ENCODE results near the gene TAOK1. TPM values are rescaled to one million over a fixed set of nuclear protein-coding genes. Genes with fewer than 3 reads are reported as not detected.

TAOK1 gene
- total and polyA plus RNA-seq, 2 of the 13 experiments (the other 11 are each of a cell fraction or from before 2014, with no cell fraction given): 14.1 to 23.0 TPM

DNA sequence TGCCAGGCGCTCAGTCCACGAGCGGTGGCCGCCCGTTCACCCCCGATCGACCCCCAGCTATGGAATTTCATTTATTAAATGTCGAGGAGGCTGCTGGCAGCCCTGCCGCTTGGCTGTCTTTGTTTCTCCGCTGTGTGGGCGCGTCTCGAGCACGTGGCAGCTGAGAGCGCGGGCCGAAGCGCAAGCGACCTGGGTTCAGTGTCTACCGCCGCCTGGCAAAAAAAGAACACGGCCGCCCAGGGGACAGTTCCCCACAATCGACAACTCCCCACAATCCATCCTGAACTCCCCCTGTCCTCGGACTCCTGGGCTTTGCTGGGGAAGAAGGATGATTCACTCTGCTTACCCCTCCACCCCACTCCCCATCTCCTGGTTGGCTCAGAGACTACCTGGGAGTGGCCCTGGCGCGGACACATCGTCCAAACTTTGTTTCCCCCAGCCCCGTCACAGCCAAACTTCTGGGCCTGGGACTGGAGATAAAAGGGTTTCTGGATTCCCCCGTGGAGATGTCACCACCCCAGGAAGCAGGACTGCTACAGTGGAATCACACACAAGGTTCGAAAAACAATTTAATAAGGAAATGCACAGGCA lies 201.1 kb downstream of the TAOK1 start (continued):
- TF ChIP-seq, protein P1, sequence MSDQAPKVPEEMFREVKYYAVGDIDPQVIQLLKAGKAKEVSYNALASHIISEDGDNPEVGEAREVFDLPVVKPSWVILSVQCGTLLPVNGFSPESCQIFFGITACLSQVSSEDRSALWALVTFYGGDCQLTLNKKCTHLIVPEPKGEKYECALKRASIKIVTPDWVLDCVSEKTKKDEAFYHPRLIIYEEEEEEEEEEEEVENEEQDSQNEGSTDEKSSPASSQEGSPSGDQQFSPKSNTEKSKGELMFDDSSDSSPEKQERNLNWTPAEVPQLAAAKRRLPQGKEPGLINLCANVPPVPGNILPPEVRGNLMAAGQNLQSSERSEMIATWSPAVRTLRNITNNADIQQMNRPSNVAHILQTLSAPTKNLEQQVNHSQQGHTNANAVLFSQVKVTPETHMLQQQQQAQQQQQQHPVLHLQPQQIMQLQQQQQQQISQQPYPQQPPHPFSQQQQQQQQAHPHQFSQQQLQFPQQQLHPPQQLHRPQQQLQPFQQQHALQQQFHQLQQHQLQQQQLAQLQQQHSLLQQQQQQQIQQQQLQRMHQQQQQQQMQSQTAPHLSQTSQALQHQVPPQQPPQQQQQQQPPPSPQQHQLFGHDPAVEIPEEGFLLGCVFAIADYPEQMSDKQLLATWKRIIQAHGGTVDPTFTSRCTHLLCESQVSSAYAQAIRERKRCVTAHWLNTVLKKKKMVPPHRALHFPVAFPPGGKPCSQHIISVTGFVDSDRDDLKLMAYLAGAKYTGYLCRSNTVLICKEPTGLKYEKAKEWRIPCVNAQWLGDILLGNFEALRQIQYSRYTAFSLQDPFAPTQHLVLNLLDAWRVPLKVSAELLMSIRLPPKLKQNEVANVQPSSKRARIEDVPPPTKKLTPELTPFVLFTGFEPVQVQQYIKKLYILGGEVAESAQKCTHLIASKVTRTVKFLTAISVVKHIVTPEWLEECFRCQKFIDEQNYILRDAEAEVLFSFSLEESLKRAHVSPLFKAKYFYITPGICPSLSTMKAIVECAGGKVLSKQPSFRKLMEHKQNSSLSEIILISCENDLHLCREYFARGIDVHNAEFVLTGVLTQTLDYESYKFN (CRISPR knock-in tag; conservative IDR thresholded peaks at IDR 0.05): no peak
- TF ChIP-seq, protein P2, sequence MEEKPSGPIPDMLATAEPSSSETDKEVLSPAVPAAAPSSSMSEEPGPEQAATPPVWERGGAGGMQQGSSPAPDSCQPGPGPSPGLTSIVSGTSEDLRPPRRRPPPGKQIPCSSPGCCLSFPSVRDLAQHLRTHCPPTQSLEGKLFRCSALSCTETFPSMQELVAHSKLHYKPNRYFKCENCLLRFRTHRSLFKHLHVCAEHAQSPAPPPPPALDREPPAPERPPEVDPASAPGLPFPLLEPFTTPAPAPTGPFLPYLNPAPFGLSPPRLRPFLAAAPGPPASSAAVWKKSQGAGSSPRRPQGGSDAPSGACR (CRISPR knock-in tag; IDR thresholded peaks at IDR 0.05): peak; percentile 72; the same call in 1 of the 2 replicates
- TF ChIP-seq SETDB1 (CRISPR knock-in tag; IDR thresholded peaks at IDR 0.05; ENCODE audit: borderline replicate concordance): no peak
- TF ChIP-seq ZNF761 (CRISPR knock-in tag; conservative IDR thresholded peaks at IDR 0.05): no peak
- TF ChIP-seq ZNF652 (CRISPR knock-in tag; IDR thresholded peaks at IDR 0.05; ENCODE audit: borderline replicate concordance, low read depth): no peak
- peak; percentile 52; the same call in 1 of the 2 replicates for TF ChIP-seq ZNF564 (CRISPR knock-in tag; IDR thresholded peaks at IDR 0.05)
- no peak for TF ChIP-seq ZNF615 (CRISPR knock-in tag; IDR thresholded peaks at IDR 0.05; ENCODE audit: borderline replicate concordance)
- TF ChIP-seq KDM4B (CRISPR knock-in tag; IDR thresholded peaks at IDR 0.05): no peak
- no peak for TF ChIP-seq JUNB (CRISPR knock-in tag; IDR thresholded peaks at IDR 0.05; ENCODE audit: borderline replicate concordance)
- peak; percentile 79 for TF ChIP-seq ZNF879 (CRISPR knock-in tag; IDR thresholded peaks at IDR 0.05)
- TF ChIP-seq THYN1 (CRISPR knock-in tag; IDR thresholded peaks at IDR 0.05; ENCODE audit: borderline replicate concordance, low read depth): no peak
- TF ChIP-seq, protein P3, sequence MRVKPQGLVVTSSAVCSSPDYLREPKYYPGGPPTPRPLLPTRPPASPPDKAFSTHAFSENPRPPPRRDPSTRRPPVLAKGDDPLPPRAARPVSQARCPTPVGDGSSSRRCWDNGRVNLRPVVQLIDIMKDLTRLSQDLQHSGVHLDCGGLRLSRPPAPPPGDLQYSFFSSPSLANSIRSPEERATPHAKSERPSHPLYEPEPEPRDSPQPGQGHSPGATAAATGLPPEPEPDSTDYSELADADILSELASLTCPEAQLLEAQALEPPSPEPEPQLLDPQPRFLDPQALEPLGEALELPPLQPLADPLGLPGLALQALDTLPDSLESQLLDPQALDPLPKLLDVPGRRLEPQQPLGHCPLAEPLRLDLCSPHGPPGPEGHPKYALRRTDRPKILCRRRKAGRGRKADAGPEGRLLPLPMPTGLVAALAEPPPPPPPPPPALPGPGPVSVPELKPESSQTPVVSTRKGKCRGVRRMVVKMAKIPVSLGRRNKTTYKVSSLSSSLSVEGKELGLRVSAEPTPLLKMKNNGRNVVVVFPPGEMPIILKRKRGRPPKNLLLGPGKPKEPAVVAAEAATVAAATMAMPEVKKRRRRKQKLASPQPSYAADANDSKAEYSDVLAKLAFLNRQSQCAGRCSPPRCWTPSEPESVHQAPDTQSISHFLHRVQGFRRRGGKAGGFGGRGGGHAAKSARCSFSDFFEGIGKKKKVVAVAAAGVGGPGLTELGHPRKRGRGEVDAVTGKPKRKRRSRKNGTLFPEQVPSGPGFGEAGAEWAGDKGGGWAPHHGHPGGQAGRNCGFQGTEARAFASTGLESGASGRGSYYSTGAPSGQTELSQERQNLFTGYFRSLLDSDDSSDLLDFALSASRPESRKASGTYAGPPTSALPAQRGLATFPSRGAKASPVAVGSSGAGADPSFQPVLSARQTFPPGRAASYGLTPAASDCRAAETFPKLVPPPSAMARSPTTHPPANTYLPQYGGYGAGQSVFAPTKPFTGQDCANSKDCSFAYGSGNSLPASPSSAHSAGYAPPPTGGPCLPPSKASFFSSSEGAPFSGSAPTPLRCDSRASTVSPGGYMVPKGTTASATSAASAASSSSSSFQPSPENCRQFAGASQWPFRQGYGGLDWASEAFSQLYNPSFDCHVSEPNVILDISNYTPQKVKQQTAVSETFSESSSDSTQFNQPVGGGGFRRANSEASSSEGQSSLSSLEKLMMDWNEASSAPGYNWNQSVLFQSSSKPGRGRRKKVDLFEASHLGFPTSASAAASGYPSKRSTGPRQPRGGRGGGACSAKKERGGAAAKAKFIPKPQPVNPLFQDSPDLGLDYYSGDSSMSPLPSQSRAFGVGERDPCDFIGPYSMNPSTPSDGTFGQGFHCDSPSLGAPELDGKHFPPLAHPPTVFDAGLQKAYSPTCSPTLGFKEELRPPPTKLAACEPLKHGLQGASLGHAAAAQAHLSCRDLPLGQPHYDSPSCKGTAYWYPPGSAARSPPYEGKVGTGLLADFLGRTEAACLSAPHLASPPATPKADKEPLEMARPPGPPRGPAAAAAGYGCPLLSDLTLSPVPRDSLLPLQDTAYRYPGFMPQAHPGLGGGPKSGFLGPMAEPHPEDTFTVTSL (CRISPR knock-in tag; IDR thresholded peaks at IDR 0.05; ENCODE audit: borderline replicate concordance): no peak
- TF ChIP-seq ZNF510 (CRISPR knock-in tag; IDR thresholded peaks at IDR 0.05; ENCODE audit: low read depth): peak; percentile 58; the same call in 1 of the 2 replicates
- TF ChIP-seq RARG (CRISPR knock-in tag; IDR thresholded peaks at IDR 0.05; ENCODE audit: low read depth): no peak
- TF ChIP-seq, protein P4, sequence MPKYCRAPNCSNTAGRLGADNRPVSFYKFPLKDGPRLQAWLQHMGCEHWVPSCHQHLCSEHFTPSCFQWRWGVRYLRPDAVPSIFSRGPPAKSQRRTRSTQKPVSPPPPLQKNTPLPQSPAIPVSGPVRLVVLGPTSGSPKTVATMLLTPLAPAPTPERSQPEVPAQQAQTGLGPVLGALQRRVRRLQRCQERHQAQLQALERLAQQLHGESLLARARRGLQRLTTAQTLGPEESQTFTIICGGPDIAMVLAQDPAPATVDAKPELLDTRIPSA (CRISPR knock-in tag; IDR thresholded peaks at IDR 0.05; ENCODE audit: borderline replicate concordance): peak; percentile 55; the same call in 1 of the 2 replicates
- peak; percentile 47; the same call in 1 of the 2 replicates for TF ChIP-seq ZNF317 (CRISPR knock-in tag; IDR thresholded peaks at IDR 0.05)
- TF ChIP-seq ZKSCAN8 (CRISPR knock-in tag; IDR thresholded peaks at IDR 0.05; ENCODE audit: borderline replicate concordance): no peak
- TF ChIP-seq, protein P5, sequence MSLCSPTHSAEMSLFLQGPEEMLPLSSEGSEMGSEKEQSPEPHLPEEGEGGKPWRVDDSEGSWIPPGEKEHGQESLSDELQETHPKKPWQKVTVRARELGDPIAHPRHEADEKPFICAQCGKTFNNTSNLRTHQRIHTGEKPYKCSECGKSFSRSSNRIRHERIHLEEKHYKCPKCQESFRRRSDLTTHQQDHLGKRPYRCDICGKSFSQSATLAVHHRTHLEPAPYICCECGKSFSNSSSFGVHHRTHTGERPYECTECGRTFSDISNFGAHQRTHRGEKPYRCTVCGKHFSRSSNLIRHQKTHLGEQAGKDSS (CRISPR knock-in tag; IDR thresholded peaks at IDR 0.05; ENCODE audit: borderline replicate concordance, low read depth): no peak

Data from HepG2 (cell line).